Skeletal muscle satellite cell (primary cell): ENCODE data around the gene CD8B.
A peak's percentile ranks its signal among the peaks of the same experiment; 100 is the strongest.
"Not testable (repeated sequence)": the region's sequence is repeated elsewhere in the genome, so short reads cannot be mapped to it uniquely, and the experiment has no call there.

ENCODE experiments used
- H3K27me3 ChIP-seq: 2 replicates; pipeline ENCODE4 v1.7.0; 2013; ENCODE audit warnings: low read length; ENCODE audit not compliant: control insufficient read depth, insufficient read depth
- H3K36me3 ChIP-seq: 2 replicates; pipeline ENCODE4 v1.7.0; 2013; ENCODE audit warnings: mild to moderate bottlenecking, control low read depth, low read length; ENCODE audit not compliant: insufficient read depth
- H3K4me1 ChIP-seq: 2 replicates; pipeline ENCODE4 v1.7.0; 2013; ENCODE audit warnings: low read length; ENCODE audit not compliant: control insufficient read depth, insufficient read depth
- H3K4me2 ChIP-seq: 2 replicates; pipeline ENCODE4 v1.7.0; 2013; ENCODE audit warnings: mild to moderate bottlenecking, low read length
- H3K4me3 ChIP-seq: 2 replicates; pipeline ENCODE4 v1.7.0; 2013; ENCODE audit warnings: low read length
- H3K9ac ChIP-seq: 2 replicates; pipeline ENCODE4 v1.7.0; 2013; ENCODE audit warnings: mild to moderate bottlenecking, low read depth, low read length, moderate library complexity
- H3K9me3 ChIP-seq: replicated peaks from 2 replicates; pipeline ENCODE4 v1.7.0; 2013; ENCODE audit warnings: mild to moderate bottlenecking, control low read depth, low read length

Gene CD8B

DNA sequence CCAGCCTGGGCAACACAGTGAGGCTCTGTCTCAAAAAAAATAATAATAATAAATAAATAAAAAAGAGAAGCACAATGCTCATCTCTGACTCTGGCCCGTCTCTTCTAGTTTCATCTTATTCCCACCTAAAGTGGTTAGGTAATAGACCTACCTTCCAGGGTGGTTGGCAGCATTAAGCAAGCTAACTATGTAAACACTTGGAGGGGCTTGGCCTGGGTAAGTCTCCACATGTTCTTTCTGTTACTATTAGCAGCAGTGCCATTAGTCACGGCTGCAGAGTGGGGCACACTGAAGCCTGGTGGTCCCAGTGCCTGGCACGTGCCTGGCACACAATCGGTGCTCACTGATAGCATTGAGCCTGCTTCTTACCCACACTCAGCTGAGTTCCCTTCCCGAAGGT is 4.0 kb downstream of the CD8B start:
- not testable (repeated sequence) for H3K9ac ChIP-seq, H3K4me3 ChIP-seq, H3K9me3 ChIP-seq, H3K36me3 ChIP-seq, H3K4me2 ChIP-seq, H3K4me1 ChIP-seq
- peaks cover 11% of the 10 kb centered on the region for H3K27me3 ChIP-seq

DNA sequence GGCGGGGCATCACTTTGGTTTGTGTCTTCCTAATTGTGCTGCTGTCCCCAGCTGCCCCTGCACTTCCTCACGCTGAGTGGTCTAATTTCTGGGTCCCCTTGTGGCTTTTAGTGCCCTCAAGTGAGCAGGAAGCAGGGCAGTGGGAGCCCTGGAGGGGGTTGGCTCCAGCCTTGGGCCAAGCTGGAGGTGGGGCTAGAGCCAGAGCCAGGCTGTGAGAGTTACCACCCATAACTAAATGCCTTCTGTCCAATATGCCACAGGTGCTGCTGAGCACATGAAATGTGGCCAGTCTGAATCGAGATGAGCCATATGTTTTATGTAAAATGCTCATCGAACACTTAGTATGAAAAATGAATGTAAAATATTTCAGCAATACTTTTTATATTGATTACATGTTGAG is 5.2 kb downstream of the CD8B start:
- not testable (repeated sequence) for H3K9me3 ChIP-seq, H3K36me3 ChIP-seq, H3K4me1 ChIP-seq, H3K4me3 ChIP-seq, H3K9ac ChIP-seq, H3K4me2 ChIP-seq
- H3K27me3 ChIP-seq = peaks cover 11% of the 10 kb centered on the region

DNA sequence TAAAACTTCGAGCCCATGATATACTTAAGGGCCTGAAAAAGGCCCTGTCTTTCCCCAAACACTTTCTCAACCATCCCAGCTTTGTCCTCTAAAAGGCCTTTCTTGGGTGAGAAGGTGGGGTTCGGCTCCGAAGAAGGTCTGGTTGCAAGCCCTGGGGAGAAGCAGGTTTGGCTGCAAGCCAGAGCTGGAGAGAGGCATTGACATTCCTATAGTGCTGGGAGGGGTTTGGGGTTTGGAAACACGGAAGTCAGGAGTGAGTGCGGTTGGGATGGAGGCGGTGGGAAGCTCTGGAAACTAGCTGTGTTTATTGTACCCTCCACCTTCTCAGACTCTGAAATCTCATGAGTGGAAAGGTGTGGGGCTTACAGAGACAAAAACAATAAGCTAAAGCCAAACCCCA is 5.7 kb downstream of the CD8B start:
- not testable (repeated sequence) for H3K4me2 ChIP-seq, H3K4me1 ChIP-seq, H3K27me3 ChIP-seq, H3K4me3 ChIP-seq, H3K9me3 ChIP-seq, H3K9ac ChIP-seq, H3K36me3 ChIP-seq

DNA sequence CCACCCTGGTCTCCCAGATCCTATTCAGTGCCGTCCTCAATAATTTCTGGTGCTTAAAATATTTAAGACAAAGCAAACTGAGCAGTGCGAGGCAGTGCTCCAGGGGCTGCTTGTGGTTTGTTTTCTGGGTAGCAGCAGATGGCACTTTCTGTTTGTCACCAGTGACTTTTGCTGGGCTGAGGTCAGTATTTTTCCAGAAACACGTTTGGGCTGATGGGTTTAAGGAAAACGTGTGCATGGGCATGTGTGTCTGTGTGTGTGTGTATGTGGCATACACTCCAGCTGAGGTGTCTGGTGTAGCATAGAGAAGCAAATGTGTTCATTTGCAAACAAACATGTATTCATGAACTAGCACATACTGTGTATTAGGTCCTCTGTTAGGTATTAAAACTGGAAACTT is 10.1 kb downstream of the CD8B start:
- H3K9ac ChIP-seq, H3K4me3 ChIP-seq, H3K9me3 ChIP-seq, H3K27me3 ChIP-seq, H3K4me1 ChIP-seq, H3K36me3 ChIP-seq, H3K4me2 ChIP-seq: not testable (repeated sequence)

DNA sequence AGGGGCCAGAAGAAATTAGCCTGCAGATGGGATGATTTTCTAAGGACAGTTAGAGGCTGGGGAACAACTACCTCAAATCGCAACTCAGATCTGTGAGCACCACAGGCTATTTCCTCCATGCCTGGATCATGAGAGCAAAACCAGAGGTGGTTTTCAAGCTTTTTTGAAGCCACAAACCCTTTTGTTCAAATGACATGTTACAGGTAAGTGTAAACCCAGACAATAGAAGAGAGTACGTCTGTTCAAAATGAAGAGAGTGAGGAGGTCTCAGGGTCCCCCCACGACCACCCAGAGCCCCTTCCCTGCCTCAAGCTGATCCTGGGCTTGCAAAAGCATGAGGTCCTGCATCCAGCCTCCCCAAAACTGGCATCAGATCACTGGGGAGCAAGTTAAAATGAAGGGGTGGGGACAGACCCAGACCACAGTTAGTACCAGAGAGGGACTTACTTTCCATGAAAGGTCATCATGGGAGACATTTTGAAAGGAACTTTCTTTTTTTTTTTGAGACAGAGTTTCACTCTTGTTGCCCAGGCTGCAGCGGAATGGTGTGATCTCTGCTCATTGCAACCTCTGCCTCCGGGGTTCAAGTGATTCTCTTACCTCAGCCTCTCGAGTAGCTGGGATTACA is 19.0 kb downstream of the CD8B start:
- not testable (repeated sequence) for H3K9me3 ChIP-seq, H3K4me3 ChIP-seq, H3K9ac ChIP-seq, H3K4me1 ChIP-seq, H3K27me3 ChIP-seq, H3K4me2 ChIP-seq, H3K36me3 ChIP-seq

DNA sequence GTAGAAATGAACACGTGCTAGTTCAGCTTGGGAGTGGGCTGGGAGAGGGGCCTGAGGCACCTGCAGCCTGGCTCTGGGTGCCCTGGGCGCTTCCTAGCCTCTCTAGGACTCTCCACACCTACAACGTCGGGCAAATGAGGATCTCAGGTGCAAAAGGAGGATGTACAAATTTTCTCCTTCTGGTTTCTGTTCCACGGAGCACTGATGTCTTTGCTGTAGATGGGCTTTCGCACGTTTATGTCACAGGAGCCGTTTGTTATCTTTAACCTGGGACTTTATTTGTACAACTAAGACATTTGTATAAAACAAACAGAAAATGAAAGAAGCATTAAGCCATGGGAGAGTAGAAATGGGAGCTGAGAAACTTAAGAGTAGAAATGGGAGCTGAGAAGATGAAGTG is 20.4 kb downstream of the CD8B start:
- H3K9me3 ChIP-seq, H3K9ac ChIP-seq, H3K36me3 ChIP-seq, H3K4me3 ChIP-seq, H3K4me2 ChIP-seq, H3K4me1 ChIP-seq, H3K27me3 ChIP-seq: not testable (repeated sequence)

DNA sequence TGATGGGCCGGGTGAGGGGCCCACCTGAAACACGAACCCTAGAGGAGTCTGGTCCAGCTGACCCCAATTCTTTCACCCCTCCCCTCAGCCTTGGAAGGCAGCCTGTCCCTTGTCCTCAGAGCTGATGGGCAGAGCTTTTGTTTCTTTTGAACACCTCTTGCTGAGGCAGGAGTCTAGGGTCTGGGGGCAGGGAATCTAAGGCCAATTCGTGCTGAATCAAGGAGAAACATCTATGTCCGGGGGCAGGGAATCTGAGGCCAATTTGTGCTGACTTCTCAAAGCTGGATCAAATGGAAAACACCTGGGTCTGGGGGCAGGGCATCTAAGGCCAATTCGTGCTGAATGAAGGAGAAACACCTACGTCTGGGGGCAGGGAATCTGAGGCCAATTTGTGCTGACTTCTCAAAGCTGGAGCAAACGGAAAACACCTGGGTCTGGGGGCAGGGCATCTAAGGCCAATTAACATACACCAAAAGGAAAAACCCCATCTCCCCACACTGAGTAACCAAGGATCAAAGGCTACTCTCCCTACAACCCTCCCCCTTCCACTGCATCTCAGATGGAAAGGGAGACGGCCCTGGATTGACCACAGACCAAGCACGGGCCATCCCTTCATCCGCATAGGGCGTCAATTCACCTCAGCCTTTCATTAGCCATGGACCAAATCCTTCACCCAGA is 21.7 kb downstream of the CD8B start:
- not testable (repeated sequence) for H3K4me1 ChIP-seq

DNA sequence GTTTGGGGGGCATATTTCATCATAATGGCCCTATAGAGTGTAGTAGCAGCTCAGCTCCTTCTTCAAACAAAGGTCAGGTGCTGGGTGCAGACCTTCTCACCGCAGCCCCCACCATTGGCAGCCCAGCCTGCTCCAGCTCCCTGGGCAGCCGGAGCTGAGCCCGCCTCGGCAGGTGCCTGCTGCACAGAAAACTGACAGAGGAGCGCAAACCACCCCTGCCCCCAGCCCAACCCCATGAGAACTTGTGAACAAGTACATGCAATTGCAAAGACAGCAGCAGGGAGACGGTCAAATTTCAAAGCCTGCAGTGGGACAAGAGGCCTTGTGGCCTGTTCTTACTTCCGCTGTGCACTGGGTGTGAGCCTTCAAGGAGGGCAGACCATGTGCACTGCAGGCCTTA is 22.2 kb downstream of the CD8B start:
- H3K36me3 ChIP-seq, H3K9ac ChIP-seq, H3K4me1 ChIP-seq: not testable (repeated sequence)

More for the DNA sequence above, 21.7 kb downstream of the CD8B start:
- not testable (repeated sequence) for H3K36me3 ChIP-seq, H3K4me3 ChIP-seq, H3K4me2 ChIP-seq, H3K9ac ChIP-seq, H3K9me3 ChIP-seq, H3K27me3 ChIP-seq

DNA sequence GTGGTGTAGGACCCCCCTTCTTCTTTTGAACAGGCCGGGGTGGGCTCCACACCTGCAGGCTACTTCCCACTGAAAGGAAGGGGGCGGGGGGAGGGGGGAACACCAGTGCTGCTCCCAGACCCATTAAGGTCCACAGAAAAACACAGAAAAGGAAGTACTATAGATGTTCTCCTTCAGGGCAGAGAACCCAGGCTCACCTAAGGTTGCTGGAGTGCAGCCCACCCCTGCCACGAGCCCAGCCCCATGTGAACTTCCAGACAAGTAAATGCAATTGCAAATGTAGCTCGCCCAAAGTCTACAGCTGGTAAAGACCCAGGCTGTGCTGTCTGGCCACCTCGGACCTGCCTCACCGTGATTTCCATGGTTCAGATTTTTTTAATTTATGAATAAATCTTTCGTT is 24.0 kb downstream of the CD8B start:
- H3K4me1 ChIP-seq, H3K4me2 ChIP-seq, H3K9me3 ChIP-seq, H3K9ac ChIP-seq, H3K27me3 ChIP-seq, H3K36me3 ChIP-seq, H3K4me3 ChIP-seq: not testable (repeated sequence)

More for the DNA sequence above, 22.2 kb downstream of the CD8B start:
- not testable (repeated sequence) for H3K9me3 ChIP-seq, H3K4me3 ChIP-seq, H3K4me2 ChIP-seq, H3K27me3 ChIP-seq

DNA sequence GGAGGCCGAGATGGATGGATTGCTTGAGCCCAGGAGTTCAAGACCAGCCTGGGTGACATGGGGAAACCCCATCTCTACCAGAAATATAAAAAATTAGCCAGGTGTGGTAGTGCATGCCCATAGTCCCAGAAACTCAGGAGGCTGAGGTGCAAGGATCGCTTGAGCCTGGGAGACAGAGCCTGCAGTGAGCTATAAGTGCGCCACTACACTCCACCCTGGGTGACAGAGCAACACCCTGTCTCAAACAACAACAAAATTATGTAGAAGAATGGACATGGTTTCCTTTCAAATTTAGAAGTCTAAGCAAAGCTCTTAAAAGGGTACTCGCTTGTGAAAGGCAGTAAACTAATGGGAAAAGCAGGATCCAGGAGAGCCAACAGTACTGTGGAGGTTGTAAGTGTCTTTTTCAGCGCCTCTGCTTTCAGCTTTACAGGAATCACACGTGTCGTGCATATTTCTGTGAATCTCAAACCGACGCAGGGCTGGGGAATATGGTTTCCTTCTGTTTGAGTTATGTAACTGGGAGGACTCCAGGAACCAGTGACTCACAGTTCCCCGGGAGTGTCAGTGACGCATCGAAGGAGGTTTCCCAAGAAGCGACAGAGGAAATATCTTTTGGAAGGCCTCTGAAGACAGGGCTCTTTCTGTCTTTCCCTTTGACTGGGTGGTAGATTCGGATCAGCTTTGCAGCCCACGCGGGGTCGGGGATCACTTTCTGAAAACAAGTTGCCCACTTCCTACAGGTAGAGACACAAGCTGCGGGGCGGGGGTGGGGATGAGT is 24.6 kb downstream of the CD8B start:
- not testable (repeated sequence) for H3K4me1 ChIP-seq, H3K27me3 ChIP-seq, H3K36me3 ChIP-seq, H3K9me3 ChIP-seq
- peak overlapping the region; percentile 38 for H3K9ac ChIP-seq
- peak overlapping the region; percentile 75 for H3K4me2 ChIP-seq
- peak overlapping the region; percentile 61 for H3K4me3 ChIP-seq

DNA sequence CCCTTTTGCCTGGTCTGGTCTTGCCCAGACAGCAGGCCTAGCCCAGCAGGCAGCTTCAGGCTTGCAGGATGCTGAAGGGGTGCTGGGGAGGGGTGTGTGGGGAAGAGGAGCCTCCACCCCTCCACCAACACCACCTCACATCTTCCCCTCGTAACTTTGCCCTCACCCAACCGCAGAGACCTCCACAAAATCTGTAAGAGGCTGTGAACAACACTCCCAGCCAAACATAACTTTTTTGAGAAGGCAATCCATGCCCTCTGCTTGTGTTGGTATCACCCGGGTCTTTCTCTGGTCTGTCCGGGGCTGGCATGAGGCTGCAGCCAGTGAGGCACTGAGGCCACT is 26.2 kb downstream of the CD8B start:
- not testable (repeated sequence) for H3K9ac ChIP-seq, H3K4me2 ChIP-seq, H3K36me3 ChIP-seq, H3K4me1 ChIP-seq, H3K4me3 ChIP-seq, H3K9me3 ChIP-seq
- H3K27me3 ChIP-seq = peaks cover 11% of the 10 kb centered on the region

DNA sequence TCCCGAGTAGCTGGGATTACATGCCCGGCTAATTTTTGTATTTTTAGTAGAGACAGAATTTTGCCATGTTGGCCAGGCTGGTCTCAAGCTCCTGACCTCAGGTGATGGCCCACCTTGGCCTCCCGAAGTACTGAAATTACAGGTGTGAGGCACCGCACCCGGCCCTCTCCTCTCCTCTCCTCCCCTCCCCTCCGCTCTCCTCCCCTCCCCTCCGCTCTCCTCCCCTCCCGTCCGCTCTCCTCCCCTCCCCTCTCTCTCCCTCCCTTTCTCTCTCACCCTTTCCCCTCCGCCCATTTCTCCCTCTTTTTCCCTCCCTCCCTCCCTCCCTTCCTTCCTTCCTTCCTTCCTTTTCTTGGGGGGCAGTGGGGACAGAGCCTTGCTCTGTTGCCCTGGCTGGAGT is 28.4 kb downstream of the CD8B start:
- H3K4me2 ChIP-seq = no peak overlapping the region
- H3K9me3 ChIP-seq = no peaks in the 10 kb centered on the region
- H3K4me1 ChIP-seq = no peaks in the 10 kb centered on the region
- H3K9ac ChIP-seq = no peak overlapping the region
- peaks cover 17% of the 10 kb centered on the region for H3K27me3 ChIP-seq
- H3K4me3 ChIP-seq = no peak overlapping the region
- no peaks in the 10 kb centered on the region for H3K36me3 ChIP-seq
